Endometrium (tissue), 2 donors: Measurements from ENCODE around the gene PSD4.

Experiments used
- FAIRE-seq: peaks from 2 replicates; lab custom pipeline; 2012; peaks lifted over from hg19 to GRCh38; lab: Jason Lieb, UNC
- donor health status: control.
- donor health status: control.

The PSD4 gene

GRCh38 chr2:113167962-113168340 lies 5.8 kb upstream of the PSD4 start:
- FAIRE-seq: no peak

GRCh38 chr2:113169002-113169530 lies 4.7 kb upstream of the PSD4 start:
- no peak for FAIRE-seq

- FAIRE-seq: no peak
Measured at GRCh38 chr2:113169586-113169985, 4.2 kb upstream of the PSD4 start.

DNA sequence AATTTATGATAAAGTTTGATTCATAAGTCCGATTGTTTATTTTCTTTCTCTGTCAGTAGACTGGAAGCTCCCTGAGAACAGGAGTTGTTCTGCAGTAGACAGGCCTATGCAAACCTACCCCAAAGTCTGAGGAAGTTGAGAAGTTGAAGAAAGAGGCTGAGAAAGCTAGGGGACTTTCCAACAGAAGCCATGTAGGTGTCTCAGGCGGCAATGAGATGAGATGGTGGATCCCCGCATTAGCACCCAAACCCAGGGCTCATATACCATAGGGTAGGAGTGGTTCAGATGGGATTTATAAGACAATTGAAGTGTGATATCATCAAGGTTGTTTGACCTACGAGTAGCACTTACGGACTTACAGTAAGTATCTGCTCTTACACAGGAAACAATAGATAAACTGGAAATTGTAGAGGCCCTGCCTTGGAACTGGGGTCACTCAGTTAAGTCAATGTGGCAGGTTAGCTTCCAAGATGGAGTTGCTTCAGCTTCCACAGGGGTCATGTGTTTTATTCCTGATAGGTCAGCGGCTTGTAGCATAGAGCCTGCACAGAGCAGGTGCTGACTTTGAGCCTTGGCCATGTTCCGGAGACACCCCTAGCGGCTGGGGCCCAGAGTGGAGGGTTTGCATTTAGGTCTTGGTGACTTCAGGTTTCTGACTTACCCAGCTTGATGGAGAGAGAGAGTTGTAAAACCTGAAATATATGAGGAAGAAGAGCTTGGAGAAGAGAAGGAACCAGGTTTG lies 2.3 kb upstream of the PSD4 start:
- FAIRE-seq: no peak

DNA sequence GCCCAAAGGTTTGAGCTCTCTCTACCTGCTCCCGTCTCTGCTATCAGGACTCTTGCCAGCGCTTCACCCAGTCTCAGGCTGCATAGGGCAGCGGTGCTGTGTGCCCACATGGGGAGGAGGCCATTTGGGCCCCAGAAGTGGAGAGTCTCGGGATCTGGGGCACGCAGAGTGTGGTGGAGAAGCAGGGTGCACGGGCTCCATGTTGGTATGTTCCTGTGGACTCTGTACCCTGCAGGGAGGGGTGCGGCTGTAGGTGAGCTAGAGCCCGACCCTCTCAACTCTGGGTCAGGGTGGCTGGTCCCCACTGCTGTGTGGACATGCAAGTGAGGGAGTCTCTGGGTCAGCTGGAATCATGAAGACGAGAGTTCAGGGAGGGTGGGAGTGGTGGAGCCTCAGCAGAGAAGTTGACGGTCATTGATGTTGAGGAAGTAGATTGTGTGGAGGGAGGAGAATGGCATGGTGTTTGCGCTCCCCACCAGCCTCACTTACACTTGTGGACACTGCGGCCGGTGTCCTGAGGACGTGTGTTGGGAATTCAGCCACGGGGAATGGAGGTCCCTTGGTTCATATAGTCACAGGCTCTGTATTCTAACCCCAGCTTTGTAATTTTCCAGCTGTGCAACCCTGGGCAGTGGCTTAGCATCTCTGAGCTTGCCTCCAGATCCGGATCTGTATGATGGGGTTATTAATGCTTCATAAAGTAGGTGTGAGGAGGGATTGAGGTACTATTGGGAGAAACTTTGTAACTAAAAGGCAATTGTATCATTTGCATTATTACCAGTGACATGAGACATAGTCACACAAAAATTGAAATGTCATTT lies 840 bp upstream of the PSD4 start:
- no peak for FAIRE-seq

- FAIRE-seq: no peak
Measured at GRCh38 chr2:113174376-113174750, 592 bp downstream of the PSD4 start.

GRCh38 chr2:113175042-113175628 lies 1.4 kb downstream of the PSD4 start:
- no peak for FAIRE-seq

DNA sequence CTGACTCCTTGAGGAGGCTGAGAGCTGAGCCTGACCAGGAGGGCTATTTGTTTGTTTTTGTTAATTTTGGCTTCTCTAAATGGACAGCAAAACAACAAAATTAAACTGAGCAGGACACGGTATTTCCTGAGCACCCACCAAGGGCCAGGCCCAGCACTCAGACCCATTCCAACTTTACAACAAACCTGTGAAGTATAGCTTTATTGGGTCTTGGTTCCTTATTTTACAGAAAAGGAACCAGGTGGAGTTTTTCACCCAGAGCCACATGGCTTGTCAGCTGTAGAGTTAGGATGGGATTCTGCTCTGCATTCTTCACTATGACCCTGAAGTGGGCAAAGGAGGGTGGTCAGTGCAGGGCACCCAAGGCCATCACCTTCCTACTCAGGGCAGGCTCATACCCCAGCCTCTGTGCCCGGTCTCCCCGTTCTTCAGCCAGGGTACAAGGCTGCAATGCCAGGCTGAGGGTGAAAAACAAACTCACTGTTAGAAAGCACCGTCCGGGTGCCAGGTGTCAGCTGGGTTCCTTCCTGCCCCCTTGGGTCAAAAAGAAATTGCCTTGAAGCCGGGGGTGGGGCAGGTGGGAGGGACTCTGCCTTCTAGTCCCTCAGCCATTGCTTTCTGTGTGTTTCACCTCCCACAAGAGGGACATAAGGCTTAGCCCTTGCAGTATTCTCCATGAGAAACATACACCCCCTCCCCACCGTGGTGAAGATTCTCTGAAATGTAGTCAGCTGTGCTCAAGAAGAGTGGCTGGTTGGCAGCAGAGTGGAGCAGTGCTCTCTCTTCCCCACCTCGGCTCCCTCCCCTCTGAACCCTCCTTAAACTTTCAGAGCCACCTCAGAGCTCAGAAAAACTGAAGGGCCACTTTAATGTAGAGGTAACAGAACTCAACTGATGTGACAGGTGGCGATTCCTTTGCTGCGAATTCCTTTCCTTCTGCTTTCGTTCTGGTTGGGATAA lies 2.2 kb downstream of the PSD4 start:
- FAIRE-seq: no peak

GRCh38 chr2:113176696-113177355 lies 3.1 kb downstream of the PSD4 start:
- no peak for FAIRE-seq

DNA sequence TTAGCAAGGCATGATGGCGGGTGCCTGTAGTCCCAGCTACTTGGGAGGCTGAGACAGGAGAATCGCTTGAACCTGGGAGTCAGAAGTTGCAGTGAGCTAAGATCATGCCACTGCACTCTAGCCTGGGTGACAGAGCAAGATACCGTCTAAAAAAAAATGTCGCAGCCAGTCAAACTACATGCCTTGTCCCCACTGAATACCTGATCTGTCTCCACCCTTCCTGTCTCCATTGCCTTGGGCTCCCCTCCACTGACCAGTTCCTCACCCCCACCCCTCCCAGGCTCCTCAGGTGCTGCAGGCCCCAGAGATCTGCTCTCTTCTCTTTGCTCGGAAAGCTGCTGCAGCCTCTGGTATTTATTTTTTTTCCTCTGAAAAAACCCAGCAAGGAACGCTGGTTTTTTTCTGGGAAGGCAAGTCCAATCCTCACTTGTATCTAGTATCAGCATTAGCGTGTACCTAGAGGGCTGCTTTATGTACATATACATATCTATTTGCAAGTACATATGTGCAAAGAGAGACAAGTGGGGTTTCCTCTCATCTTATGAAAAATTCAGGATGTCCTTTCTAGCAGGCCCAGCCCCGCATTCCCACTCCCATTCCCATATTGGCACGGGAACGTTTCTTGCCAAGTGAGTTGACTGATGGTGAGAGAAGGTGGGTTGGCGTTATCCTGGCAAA lies 4.4 kb downstream of the PSD4 start:
- FAIRE-seq: no peak

DNA sequence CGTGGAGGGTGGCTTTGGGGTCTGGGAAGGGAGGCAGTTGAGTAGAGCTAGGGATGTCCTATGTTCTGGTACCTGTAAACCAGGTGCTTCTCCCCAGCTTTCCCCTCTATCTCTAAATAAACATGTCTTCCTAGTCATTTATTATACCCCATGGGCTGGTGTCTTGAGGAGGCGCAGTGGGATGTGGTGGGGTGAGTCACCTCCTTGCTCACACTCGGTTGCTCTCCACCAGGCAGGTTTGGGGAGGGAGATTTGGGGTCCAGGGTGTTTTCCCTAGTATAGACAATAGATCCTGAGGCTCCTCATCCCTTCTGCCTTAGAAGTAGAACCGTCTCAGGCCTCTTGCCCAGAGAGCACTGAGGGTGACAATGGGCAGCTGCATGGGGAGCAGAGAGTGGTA lies 5.1 kb downstream of the PSD4 start:
- no peak for FAIRE-seq

- no peak for FAIRE-seq
Measured at GRCh38 chr2:113179446-113180045, 5.8 kb downstream of the PSD4 start.

DNA sequence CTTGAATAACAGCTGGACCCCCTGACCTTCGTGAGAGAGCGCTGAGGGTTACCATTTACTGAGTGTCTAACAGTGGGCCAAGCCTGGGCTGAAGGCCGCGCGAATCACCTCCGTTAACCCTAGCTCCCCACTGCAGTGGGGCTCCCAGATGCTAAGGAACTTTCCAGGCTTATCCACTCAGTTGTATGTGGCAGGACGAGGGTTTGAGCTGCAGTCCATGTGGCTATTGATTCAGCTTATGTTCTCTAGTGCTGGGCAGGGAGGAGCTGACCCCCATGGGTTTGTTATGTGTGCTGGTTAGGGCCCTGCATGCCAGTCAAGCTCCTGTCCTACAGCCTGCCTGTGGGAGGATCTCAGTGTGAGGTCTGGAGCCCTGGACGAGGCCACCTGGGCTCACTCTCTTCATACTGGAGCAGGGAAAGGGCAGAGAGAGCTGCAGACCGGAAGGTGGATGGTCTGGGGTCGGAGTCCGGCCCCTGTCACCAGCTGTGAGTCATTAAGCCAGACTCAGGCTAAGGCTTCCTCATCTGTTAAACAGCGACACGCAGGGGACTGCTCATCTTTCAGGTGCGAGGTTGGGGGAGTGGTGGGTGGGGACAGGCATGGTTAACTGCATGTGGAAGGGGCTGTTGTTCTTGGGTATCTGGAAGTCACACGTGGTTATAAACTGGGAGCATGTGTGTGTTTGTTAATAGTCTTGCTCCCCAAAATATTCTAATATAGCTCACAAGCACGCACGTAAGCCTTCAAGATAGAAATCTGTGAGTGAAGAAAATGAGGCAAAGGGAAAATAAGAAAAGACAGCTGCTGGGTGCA lies 6.6 kb downstream of the PSD4 start:
- no peak for FAIRE-seq

GRCh38 chr2:113181258-113182051 lies 7.7 kb downstream of the PSD4 start:
- FAIRE-seq: no peak

GRCh38 chr2:113182471-113183260 lies 8.9 kb downstream of the PSD4 start:
- no peak for FAIRE-seq

DNA sequence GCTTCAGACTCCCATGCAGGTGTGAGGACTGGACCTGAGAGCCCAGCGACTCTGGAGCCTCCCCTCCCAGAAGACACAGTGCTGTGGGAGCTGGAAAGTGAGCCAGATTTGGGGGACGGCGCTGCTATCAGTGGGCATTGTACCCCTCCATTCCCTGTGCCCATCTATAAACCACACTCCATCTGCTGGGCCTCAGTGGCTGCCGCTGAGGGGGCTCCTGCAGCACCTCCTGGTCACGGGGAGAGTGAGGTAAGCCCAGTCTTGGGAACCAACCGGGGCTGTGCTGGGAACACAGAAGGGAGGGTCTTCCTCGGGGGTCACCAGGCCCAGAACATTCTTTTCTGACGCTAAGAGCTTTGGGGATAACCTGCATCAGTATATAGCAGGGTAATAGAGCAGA lies 9.5 kb downstream of the PSD4 start:
- FAIRE-seq: no peak

- no peak for FAIRE-seq
Measured at GRCh38 chr2:113183703-113184102, 9.9 kb downstream of the PSD4 start.
